Gastrocnemius medialis (tissue), 4 donors: ENCODE data around the gene FBXO33. TPM values are rescaled to one million over a fixed set of nuclear protein-coding genes. Genes with fewer than 3 reads are reported as not detected.

Experiments used
- ATAC-seq, 2 donors: fragments of 150-250 bp; one replicate each; pipeline ENCODE4 v1.9.1; 2016
- DNase-seq, 2 donors: peaks; one replicate each; pipeline ENCODE4 v3.0.0-alpha.2; 2019
- H3K27ac ChIP-seq, 4 donors: fragments of 200-600 bp; sonication (generic); 1 replicate in 1 of 4; 2 replicates in 3 of 4; pipeline ENCODE4 v1.5.1; 2016 to 2018; ENCODE audit warnings: mild to moderate bottlenecking in 2 of 4, moderate library complexity in 1 of 4
- H3K27me3 ChIP-seq, 3 donors: fragments of 200-600 bp; sonication (generic) in 2 of 3; 1 replicate in 1 of 3; 2 replicates in 2 of 3; pipeline versions ENCODE4 v1.5.1 to v1.6.0; 2016 to 2019; ENCODE audit warnings: mild to moderate bottlenecking in 1 of 3, moderate library complexity in 1 of 3
- H3K36me3 ChIP-seq, 2 donors: fragments of 200-600 bp; sonication (generic) in 1 of 2; one replicate each; pipeline ENCODE4 v1.5.1; 2017 to 2018
- H3K4me1 ChIP-seq, 2 donors: fragments of 200-600 bp; sonication (generic) in 1 of 2; one replicate each; pipeline ENCODE4 v1.5.1; 2016 to 2017; ENCODE audit warnings: mild to moderate bottlenecking in 2 of 2
- H3K4me3 ChIP-seq, 4 donors: fragments of 200-600 bp; sonication (generic) in 3 of 4; 1 replicate in 1 of 4; 2 replicates in 3 of 4; pipeline ENCODE4 v1.5.1; 2016 to 2019; ENCODE audit warnings: mild to moderate bottlenecking in 2 of 4
- H3K9me3 ChIP-seq, 3 donors: fragments of 200-600 bp; sonication (generic) in 2 of 3; 1 replicate in 1 of 3; 2 replicates in 2 of 3; pipeline ENCODE4 v1.5.1; 2016 to 2019
- CTCF ChIP-seq, 5 experiments: fragments of 450-650 bp in 3 of 5; fragments of 200-600 bp in 2 of 5; sonication (generic) in 2 of 5; IDR thresholded peaks in 4 of 5; conservative IDR thresholded peaks in 1 of 5; 1 replicate in 4 of 5; 2 replicates in 1 of 5; pipeline ENCODE4 v1.5.1; 2016 to 2019; ENCODE audit warnings: antibody characterized with exemption in 5 of 5, mild to moderate bottlenecking in 3 of 5, moderate library complexity in 3 of 5
- POLR2A ChIP-seq, 2 donors: fragments of 450-650 bp; IDR thresholded peaks; one replicate each; pipeline ENCODE4 v1.6.1; 2017; ENCODE audit warnings: antibody characterized with exemption in 2 of 2, mild to moderate bottlenecking in 2 of 2, moderate library complexity in 2 of 2
- in situ Hi-C, 4 donors: fragments of 200-750 bp; cut with MboI; loops; one replicate each; pipeline versions ENCODE4 v1.15.0 to v1.8.0; 2017; ENCODE audit warnings: low sequenced_read_pairs in 4 of 4
- intact Hi-C: fragments of 100-400 bp; cut with DNase I; formaldehyde crosslinking; loops from one replicate; pipeline ENCODE4 v1.15.1; 2023; ENCODE audit warnings: low total_unique reads
- total RNA-seq, 4 donors: library from RNA; depleted of rRNA; stranded (reverse); fragments of >200 nt; gene quantifications; one replicate each; pipeline versions ENCODE4 v1.1.0 to v1.2.3, GENCODE V29; 2016

Gene FBXO33
- total RNA-seq, 4 donors from 2014 or later: 5.3 to 8.0 (median 5.9) TPM

- ATAC-seq (no peak), DNase-seq (no peak)
- intact Hi-C loops (no loop called here), in situ Hi-C loops (no loop called here)
- H3K36me3 ChIP-seq: no peaks in the 10 kb centered on the region
- H3K27me3 ChIP-seq: no peaks in the 10 kb centered on the region
- no peak overlapping the region for H3K4me3 ChIP-seq
- TF ChIP-seq CTCF (IDR thresholded peaks at IDR 0.05 in 4 of 5, conservative IDR thresholded peaks at IDR 0.05 in 1 of 5): no peak
- TF ChIP-seq POLR2A (IDR thresholded peaks at IDR 0.05): no peak
- peaks cover 0 to 5% of the 10 kb centered on the region in 2 donors for H3K4me1 ChIP-seq
- H3K27ac ChIP-seq: no peak overlapping the region
- H3K9me3 ChIP-seq: no peaks in the 10 kb centered on the region
Observed at GRCh38 chr14:39393289-39393688, 38.9 kb downstream of the FBXO33 start.

- DNase-seq: no peak
- in situ Hi-C loops: no loop called here
- Histone ChIP-seq H3K9me3 (no peaks in the 10 kb centered on the region), H3K4me3 (no peak overlapping the region), H3K27ac (no peak overlapping the region), H3K27me3 (no peaks in the 10 kb centered on the region), H3K4me1 (no peaks in the 10 kb centered on the region), H3K36me3 (no peaks in the 10 kb centered on the region)
- intact Hi-C loops: no loop called here
- ATAC-seq: no peak
- TF ChIP-seq POLR2A (IDR thresholded peaks at IDR 0.05) (no peak), CTCF (IDR thresholded peaks at IDR 0.05 in 4 of 5, conservative IDR thresholded peaks at IDR 0.05 in 1 of 5) (no peak)
Observed at GRCh38 chr14:39384177-39384576, 48.1 kb downstream of the FBXO33 start.

GRCh38 chr14:39383741-39384140 lies 48.5 kb downstream of the FBXO33 start:
- intact Hi-C loops (no loop called here), in situ Hi-C loops (no loop called here)
- Histone ChIP-seq H3K27ac (no peak overlapping the region), H3K4me1 (no peaks in the 10 kb centered on the region), H3K9me3 (no peaks in the 10 kb centered on the region), H3K27me3 (no peaks in the 10 kb centered on the region), H3K36me3 (no peaks in the 10 kb centered on the region), H3K4me3 (no peak overlapping the region)
- ATAC-seq (no peak), DNase-seq (no peak)
- TF ChIP-seq POLR2A (IDR thresholded peaks at IDR 0.05) (no peak), CTCF (IDR thresholded peaks at IDR 0.05 in 4 of 5, conservative IDR thresholded peaks at IDR 0.05 in 1 of 5) (no peak)

- in situ Hi-C loops: no loop called here
- DNase-seq (no peak), ATAC-seq (no peak)
- Histone ChIP-seq H3K27me3 (no peaks in the 10 kb centered on the region), H3K36me3 (no peaks in the 10 kb centered on the region), H3K4me1 (no peaks in the 10 kb centered on the region), H3K4me3 (no peak overlapping the region), H3K9me3 (no peaks in the 10 kb centered on the region), H3K27ac (peak overlapping the region in 1 of 4 donors; percentile 11)
- intact Hi-C loops: no loop called here
- TF ChIP-seq CTCF (IDR thresholded peaks at IDR 0.05 in 4 of 5, conservative IDR thresholded peaks at IDR 0.05 in 1 of 5) (no peak), POLR2A (IDR thresholded peaks at IDR 0.05) (no peak)
Observed at GRCh38 chr14:39383026-39383660, 49.1 kb downstream of the FBXO33 start.

GRCh38 chr14:39382463-39382862 lies 49.8 kb downstream of the FBXO33 start:
- H3K9me3 ChIP-seq: no peaks in the 10 kb centered on the region
- intact Hi-C loops (no loop called here), in situ Hi-C loops (no loop called here)
- peaks cover 0 to 4% of the 10 kb centered on the region in 2 donors for H3K4me1 ChIP-seq
- DNase-seq: no peak
- no peak for TF ChIP-seq CTCF (IDR thresholded peaks at IDR 0.05 in 4 of 5, conservative IDR thresholded peaks at IDR 0.05 in 1 of 5)
- TF ChIP-seq POLR2A (IDR thresholded peaks at IDR 0.05): no peak
- H3K27ac ChIP-seq: peak overlapping the region in 1 of 4 donors; percentile 11
- H3K4me3 ChIP-seq: no peak overlapping the region
- H3K36me3 ChIP-seq: no peaks in the 10 kb centered on the region
- no peaks in the 10 kb centered on the region for H3K27me3 ChIP-seq
- ATAC-seq: no peak
